ENCODE results near the gene ARHGEF37.
"Not testable (repeated sequence)": the region's sequence is repeated elsewhere in the genome, so short reads cannot be mapped to it uniquely, and the experiment has no call there.

ARHGEF37 gene

DNA sequence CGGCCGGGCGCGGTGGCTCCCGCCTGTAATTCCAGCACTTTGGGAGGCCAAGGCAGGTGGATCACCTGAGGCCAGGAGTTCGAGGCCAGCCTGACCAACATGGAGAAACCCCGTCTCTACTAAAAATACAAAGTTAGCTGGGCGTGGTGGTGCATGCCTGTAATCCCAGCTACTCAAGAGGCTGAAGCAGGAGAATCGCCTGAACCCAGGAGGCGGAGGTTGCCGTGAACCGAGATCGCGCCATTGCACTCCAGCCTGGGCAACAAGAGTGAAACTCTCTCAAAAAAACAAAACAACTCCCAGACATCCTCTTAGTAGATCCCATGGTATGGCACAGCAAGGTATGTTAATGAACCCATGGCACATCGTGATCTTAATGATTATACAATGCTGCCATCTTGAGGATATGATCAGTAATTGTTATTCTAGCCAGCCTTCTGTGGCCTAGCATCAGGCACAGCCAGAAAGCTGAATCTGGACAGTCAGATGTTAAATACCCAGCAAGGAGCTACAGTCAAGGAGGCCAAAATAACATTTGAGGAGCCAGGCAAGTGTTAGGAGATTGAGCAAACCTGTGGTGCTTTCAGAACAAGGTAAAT lies 16.7 kb upstream of the ARHGEF37 start:
- peak; percentile 73 for DNase-seq (ENCODE audit: low spot score)

DNA sequence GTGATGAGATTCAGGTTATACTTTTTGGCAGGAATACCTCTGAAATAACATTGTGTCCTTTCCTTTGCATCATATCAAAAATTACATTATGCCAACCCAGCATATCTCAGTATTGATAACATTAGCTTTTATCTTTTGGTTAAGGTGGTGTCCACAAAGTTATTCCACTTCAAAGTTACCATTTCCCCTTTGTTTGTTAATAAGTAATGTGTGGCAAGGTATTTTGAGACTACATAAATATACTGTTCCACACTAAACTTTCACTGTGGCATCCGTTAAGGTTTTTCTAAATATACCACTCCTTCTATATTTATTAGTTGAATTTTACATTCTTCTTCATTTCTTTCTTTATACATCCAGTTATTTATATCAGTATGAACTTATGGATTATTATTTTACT lies 14.1 kb upstream of the ARHGEF37 start:
- no peak for DNase-seq (ENCODE audit: low spot score)

DNA sequence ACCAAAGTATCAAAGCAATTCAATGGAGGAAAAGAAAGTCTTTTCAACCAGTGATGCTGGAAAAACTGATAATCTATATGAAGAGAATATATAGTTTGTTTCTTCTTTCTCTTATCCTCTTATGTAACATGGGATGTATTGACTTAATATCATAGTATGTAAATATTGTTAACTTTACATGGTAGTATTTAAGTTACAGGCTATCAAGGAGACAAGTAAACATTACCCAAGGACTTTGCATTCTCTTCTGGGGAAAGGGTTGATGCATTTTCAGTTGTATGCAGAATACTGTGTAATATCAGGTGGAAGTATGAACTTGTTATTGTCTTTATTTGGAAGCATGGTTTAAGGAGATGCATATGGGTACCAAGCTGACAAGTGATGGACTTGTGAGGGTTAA lies 9.1 kb upstream of the ARHGEF37 start:
- DNase-seq (ENCODE audit: low spot score), result no peak

DNA sequence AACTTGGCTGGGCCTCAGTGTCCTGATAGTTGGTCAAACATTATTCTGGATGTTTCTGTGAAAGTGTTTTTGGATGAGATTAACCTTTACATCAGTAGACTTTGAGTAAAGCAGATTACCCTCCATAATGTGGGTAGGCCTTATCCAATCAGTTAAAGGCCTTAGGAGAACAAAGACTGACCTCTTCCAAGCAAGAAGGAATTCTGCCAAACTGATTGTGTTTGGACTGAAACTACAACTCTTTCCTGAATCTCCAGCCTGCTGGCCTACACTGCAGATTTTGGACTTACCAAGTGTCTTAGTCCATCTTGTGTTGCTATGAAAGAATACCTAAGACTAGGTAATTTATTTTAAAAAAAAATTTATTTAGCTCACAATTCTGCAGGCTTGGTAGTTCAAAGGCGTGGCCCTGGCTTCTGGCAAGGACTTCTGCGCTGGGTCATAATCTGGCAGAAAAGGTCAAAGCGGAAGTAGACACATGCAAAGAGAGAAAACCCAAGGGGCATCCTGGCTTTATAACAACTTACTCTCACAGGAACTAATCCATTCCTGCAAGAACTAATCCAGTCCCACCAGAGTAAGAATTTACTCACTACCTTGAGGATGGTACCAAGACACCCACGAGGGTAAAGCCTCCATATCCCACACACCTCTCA lies 8.6 kb upstream of the ARHGEF37 start:
- DNase-seq (ENCODE audit: low spot score), result no peak

DNA sequence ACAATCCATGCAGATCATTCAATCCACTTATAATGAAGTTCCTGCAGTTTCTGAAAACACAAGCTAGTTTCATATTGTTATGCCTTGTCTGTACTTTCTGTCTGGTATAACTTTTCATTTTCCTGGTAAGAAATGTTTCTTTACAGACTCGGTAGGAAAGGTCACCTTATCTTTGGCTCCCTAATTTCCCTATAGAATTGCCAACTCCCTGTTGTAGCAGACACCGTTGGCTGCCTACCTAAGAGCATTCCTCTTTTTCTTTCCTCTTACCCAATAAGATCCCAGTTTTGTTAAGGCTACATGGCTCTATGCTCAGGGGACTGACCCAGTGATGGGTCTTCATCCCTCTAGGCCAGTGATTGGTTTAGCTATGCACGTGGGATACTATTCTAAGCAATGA lies 6.2 kb upstream of the ARHGEF37 start:
- DNase-seq (ENCODE audit: low spot score), result no peak

DNA sequence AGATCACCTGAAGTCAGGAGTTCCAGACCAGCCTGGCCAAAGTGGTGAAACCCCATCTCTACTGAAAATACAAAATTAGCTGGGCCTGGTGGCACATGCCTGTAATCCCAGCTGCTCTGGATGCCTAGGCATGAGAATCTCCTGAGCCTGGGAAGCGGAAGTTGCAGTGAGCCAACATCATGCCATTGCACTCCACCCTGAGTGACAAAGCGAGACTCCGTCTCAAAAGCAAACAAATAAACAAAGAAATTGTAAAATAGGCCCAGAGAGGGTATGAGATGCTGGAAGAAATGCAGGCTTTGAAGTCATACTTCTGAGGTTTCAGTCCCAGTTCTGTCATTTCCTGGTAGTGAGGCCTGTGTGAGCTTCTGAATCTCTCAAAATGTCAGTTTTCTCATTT lies 5.3 kb upstream of the ARHGEF37 start:
- no peak for DNase-seq (ENCODE audit: low spot score)

DNA sequence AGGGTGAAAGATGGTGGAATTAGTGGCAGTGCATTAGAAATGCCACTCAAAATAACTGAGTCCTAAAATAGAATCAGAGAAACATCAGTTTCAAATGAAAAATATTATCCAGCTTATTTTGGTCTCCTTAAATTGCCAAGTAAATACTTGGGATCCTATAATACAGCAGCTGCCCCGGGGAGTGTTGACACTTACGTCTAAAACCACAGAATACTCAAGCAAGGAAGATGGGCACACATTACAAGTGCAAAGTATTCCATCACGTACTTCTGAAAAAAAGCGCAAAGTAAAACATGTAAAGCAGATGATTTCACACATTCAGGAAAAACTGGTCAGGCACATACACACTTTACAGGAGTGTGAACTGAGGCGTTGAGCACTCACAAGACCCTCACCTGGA lies 2.4 kb upstream of the ARHGEF37 start:
- no peak for DNase-seq (ENCODE audit: low spot score)

DNA sequence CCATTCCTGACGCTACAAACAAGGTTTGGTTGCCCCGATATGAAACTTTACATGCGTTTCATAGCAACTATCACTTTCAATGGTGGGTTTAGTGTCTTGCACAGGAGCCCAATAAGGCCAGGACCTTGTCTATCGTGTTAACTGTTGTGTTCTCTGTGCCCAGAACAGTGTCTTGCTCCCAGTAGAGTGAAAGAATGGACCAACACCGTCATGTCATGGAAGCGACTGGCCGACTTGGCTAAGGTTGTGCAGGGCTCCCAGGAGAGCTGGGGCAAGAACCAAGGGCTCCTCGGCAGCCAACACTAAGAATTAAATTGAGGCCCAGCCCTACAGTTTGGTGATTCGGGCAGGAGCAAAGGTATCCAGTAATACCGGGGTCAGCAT lies 498 bp upstream of the ARHGEF37 start:
- DNase-seq (ENCODE audit: low spot score), result no peak

DNA sequence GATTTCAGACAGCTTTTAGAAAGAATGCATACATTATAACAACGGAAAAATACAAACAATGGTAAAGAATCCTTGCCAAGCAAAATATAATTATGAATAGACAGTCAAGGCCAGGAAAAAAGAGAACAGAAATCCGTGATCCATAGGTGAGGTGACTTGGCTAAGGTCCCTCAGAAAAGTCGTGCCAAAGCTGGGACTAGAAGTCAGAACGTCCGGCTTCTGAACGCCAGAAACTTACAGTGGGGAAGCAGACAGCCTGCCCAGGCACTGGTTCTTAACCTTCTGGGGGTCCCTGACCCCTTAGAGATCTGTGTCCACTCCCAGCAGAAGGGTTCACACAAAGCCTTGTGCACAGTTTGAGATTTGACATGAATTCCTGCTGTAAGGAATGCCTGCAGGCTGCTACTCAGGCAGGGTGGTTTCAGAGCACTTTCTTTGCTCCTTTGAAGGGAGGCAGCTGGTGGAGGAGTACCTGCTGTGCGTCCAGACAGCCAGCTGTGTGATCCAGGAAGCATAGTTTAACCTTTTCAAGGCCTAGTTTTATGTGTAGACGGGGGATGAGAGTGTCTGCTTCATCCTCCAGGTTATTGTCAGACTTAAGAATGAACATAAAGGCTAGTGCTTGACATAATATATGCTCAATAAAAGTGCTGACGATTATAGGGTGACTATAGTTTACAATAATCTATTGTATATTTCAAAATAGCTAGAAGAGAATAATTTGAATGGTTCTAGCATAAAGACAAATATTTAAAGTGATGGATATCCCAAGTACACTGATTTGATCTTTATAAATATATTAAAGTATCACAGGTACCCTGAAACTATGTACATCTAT lies 852 bp downstream of the ARHGEF37 start:
- DNase-seq (ENCODE audit: low spot score), result no peak

DNA sequence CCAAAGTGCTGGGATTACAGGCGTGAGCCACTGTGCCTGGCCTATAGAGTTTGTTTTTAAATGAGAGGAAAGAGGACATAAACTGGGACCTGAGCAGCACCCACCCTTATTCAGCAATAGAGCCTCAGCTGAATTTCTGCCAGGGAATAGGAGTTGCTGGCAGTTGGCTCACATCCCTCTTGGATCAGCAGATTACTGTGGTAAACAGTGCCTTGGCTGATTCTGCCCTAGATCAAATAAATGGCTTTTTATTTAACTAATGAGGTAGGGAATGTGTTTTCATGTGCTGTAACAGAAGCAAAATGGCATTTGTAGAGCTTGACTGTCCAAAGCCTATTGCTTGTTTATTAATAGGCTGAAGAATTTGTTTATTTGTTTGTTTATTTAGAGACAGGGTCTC lies 2.1 kb downstream of the ARHGEF37 start:
- DNase-seq (ENCODE audit: low spot score), result no peak

DNA sequence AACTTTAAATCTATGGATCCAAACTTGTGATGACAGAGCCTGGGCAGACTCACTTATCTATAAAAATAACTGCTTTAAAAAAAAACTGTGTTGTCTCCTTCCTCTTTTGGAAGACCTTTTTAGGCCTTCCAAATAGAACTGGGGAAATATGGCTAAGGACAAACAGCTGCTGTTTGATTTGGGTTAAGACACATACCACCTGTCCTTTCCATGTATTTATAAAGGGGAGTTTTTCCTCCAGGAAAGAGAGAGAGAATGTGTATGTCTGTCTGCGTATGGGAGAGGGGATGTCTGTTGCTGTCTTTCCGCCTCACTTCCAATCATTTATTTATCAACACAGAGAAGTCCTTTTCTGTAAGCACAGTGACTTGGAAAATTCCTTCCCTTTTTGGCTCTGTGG lies 2.8 kb downstream of the ARHGEF37 start:
- no peak for DNase-seq (ENCODE audit: low spot score)

DNA sequence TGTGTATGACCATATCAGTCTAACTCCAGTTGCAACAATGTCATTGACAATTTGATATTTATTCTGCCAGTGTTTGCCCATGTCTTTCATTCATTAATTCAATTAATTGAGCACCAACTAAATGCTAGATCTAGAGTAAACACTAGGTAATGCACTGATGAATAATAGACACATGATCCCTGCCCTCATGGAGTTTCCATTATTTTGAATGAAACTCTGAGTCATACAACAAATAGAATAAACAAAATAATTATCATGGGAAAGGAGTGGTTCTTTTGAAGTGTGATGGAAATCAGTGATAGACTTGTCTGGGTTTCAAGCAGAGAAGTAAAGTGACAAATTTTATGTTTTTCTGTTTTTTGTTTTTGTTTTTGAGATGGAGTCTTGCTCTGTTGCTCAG lies 4.6 kb downstream of the ARHGEF37 start:
- DNase-seq (ENCODE audit: low spot score), result no peak

DNA sequence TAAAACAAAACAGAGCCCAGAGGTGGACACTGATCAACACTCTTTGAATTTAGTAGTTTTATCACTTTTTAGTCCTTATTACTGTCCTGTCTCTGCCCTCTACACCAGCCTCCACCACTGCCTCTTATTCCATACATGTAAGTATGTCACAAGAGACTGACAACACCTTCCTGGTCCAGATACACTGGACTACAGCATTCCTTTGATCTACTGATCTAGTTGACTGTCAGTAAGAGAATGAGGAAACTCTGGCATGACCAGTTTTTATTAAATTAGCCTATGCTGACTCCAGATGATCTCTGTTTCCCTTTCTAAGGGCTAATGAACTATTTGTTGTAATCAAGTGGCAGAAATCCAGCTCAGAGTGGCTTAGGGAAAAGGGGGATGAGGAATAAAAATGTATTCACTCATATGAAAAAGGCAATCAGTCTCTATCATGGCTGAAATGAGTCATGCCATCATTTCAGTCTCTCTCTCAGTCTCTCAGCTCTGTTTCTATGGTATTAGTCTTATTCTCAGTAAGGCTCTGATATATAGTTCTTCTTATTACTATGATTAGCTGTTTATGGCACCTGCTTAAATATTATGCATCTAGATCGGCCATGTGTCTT lies 5.5 kb downstream of the ARHGEF37 start:
- DNase-seq (ENCODE audit: low spot score), result no peak

DNA sequence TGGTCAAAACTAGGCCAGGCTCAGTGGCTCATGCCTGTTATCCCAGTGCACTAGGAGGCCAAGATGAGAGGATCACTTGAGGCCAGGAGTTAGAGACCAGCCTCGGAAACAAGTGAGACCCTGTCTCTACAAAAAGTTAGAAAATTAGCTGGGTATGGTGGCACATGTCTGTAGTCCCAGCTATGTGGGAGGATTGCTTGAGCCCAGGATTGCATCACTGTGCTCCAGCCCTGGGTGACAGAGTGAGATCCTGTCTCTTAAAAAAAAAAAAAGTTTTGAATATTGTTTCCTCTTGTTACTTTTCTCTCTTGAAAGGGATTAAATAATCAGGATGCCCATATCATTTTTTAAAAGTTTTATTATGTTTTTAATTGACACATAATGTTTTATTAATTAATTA lies 7.6 kb downstream of the ARHGEF37 start:
- DNase-seq (ENCODE audit: low spot score), result no peak

DNA sequence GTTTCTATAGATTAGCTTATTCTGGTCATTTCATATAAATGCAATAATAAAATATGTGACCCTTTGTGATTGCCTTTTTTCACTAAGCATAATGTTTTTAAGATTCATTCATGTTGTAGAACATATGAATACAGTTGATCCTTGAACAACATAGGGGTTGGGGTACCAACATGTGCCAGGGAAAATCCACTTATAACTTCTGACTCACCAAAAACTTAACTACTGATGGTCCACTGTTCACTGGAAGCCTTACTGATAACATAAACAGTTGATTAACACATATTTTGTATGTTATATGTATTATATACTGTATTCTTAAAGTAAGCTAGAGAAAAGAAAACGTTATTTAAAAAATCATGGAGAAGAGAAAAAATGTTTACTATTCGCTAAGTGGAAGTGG lies 12.1 kb downstream of the ARHGEF37 start:
- no peak for DNase-seq (ENCODE audit: low spot score)

DNA sequence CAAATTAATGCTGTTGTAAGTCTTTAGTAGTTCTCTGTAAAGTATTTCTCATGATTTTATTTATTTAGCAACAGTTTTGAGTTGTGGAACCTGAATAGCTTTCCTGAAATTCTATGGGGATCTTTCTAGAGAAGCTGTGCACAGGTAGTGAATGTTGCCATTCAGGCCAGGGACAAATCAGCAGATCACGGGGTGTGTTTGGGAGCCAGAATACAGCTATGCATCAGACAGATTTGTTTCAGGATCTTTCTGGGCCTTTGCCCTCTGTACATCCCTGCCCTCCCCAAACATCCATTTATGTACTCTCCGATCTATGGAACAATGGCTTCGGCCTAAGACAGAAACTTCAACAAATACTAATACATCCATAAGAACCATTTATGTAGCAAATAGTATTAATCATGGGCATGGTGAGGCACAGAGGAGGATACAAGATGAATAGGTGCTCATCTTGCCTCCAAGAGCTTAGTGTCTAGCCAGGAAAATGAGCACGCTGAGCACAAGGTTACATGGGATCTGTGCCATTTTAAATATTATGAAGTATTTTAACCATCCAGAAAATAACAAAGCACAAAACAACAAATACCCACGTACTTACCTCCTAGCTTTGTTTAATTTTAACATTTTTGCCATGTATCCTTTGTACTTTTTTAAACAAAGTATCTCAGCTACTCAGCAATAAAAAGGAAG lies 13.1 kb downstream of the ARHGEF37 start:
- no peak for DNase-seq (ENCODE audit: low spot score)

DNA sequence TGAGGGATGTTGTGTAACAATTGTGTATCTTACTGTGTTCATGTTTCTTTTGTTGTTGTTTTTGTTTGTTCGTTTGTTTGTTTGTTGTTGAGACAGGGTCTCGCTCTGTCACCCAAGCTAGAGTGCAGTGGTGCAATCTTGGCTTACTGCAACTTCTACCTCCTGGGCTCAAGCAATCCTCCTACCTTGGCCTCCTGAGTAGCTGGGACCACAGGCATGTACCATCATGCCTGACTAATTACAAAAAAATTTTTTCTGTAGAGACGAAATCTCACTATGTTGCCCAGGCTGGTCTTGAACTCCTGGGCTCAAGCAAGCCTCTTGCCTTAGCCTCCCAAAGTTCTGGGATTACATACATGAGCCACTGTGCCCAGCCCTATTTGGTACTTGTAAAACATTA lies 13.8 kb downstream of the ARHGEF37 start:
- DNase-seq (ENCODE audit: low spot score), result not testable (repeated sequence)

DNA sequence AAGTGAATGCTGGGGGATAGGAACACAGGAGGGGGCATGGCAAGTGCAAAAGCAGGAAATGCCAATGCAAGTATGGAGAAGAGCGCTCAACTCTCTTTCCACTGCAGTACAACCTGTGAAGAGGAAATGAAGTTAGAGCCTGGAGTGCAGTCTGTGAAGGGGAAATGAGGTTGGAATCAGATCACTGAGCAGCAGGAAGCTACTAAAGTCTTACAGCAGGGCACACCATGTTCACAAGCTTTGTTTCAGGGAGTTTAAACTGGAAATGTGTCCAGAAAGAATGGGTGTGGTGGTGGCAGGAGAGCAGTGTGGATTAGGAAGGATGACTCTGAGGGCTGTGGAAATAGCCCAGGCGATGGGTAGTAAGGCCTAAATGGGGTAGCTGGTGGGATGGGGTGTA lies 15.4 kb downstream of the ARHGEF37 start:
- no peak for DNase-seq (ENCODE audit: low spot score)

DNA sequence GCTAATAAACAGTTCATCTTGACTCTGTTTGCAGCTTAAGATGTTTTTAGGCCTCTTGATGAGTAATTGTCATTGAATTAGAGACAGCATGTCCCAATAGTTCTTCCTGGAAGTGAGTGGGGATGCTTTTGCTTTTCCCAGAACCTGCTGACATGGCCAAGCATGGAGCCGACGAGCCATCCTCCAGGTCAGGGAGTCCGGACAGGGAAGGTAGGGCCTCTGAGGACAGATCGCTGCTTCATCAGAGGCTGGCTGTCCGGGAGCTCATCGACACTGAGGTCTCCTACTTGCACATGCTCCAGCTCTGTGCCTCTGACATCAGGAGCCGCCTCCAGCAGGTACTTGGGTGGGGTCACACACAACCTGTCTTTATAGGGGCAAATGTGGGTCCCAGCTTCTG lies 16.3 kb downstream of the ARHGEF37 start:
- DNase-seq (ENCODE audit: low spot score), result no peak

DNA sequence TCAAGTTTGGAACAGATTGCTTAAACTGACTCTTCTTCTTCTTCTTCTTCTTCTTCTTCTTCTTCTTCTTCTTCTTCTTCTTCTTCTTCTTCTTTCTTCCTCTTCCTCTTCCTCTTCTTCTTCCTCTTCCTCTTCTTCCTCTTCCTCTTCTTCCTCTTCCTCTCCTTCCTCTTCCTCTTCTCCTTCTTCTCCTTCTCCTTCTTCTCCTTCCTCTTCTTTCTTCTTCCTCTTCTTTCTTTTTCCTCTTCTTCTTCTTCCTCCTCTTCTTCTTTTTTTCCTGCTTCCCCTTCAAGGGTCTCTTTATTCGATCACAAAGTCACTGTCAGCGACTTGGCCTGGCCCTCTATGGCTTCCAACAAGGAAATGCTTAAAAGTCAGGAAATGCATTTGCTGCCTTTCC lies 16.9 kb downstream of the ARHGEF37 start:
- not testable (repeated sequence) for DNase-seq (ENCODE audit: low spot score)

DNA sequence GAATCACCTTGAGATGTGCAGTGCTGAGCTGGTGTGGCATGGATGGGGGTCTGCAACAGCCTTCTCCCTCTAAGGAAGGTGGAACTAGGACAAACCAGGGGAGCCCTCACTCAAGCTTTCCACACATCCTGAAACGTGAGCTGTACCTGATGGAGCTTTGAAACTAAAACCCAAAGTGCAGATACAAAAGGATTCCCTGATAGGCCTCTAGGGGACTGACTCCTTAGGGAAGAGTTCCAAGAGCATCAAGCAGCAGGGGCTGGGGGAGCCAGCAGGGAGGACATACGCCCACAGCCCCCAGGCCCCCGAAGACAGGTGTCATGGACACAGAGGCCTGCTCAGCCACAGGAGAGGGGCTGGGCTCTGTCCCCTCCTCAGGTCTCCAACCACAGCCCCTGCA lies 17.7 kb downstream of the ARHGEF37 start:
- DNase-seq (ENCODE audit: low spot score), result no peak

DNA sequence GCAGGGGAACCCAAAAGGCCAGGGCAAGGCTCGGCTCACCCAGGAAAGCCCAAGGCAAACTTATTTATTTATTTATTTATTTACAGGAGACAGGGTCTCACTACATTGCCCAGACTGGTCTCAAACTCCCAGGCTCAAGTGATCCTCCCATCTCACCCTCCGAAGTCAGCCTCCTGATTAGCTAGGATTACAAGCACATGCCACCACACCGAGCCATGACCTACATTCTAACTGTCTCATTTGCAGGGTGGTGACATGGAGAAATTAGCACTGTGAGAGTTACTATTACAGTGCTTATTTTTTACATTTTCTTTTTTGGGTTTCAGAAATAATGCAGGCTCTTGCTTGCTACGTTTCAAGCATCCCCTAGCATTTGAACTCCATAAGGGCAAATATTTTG lies 18.1 kb downstream of the ARHGEF37 start:
- no peak for DNase-seq (ENCODE audit: low spot score)
